ENCODE results near the gene GPANK1. TPM values are rescaled to one million over a fixed set of nuclear protein-coding genes. Genes with fewer than 3 reads are reported as not detected.

The GPANK1 gene
- total RNA-seq, 1 experiment from 2014 or later = 32.2 TPM

- BruUV-seq (replicated peaks) = no TSS peak
- CTCF ChIA-PET = interaction anchor here (0.6 to 2.6 kb wide), 10 partner anchors 9 to 249 kb away, joined by 3 to 14 read pairs (median 4); partner anchors contain the start of genes LY6G5C and MSH5
- no peaks in the 10 kb centered on the region for H3K27me3 Mint-ChIP-seq (ENCODE audit: unreplicated experiment)
- peaks cover 49% of the 10 kb centered on the region for H3K36me3 Mint-ChIP-seq (ENCODE audit: insufficient read depth, unreplicated experiment)
- intact Hi-C loops (cut with micrococcal nuclease; ENCODE audit: unreplicated experiment) = no loop called here
- no peaks in the 10 kb centered on the region for H3K9me3 Mint-ChIP-seq (ENCODE audit: low read depth, unreplicated experiment)
- H3K27ac Mint-ChIP-seq (ENCODE audit: unreplicated experiment) = no peak overlapping the region
- H3K4me1 Mint-ChIP-seq (ENCODE audit: low read depth, unreplicated experiment) = peaks cover 16% of the 10 kb centered on the region
- no peak overlapping the region for H3K4me3 Mint-ChIP-seq (ENCODE audit: low read depth, unreplicated experiment)
- DNase-seq = peak; percentile 27
- TF ChIP-seq CTCF (IDR thresholded peaks at IDR 0.05; ENCODE audit: unreplicated experiment) = no peak
Observed at GRCh38 chr6:31690231-31691077, 25.7 kb upstream of the GPANK1 start.

GRCh38 chr6:31689249-31690110, 24.7 kb upstream of the GPANK1 start:
- Mint-ChIP-seq H3K27ac (ENCODE audit: unreplicated experiment) (no peak overlapping the region), H3K4me3 (ENCODE audit: low read depth, unreplicated experiment) (no peak overlapping the region), H3K4me1 (ENCODE audit: low read depth, unreplicated experiment) (peaks cover 16% of the 10 kb centered on the region), H3K27me3 (ENCODE audit: unreplicated experiment) (no peaks in the 10 kb centered on the region), H3K36me3 (ENCODE audit: insufficient read depth, unreplicated experiment) (peaks cover 46% of the 10 kb centered on the region), H3K9me3 (ENCODE audit: low read depth, unreplicated experiment) (no peaks in the 10 kb centered on the region)
- CTCF ChIA-PET = interaction anchor here (1.0 to 2.6 kb wide), 7 partner anchors 8 to 86 kb away, joined by 3 to 8 read pairs (median 4); partner anchors contain the start of genes LY6G5C and MSH5
- peak; percentile 44 for TF ChIP-seq CTCF (IDR thresholded peaks at IDR 0.05; ENCODE audit: unreplicated experiment)
- DNase-seq = peak; percentile 43
- intact Hi-C loops (cut with micrococcal nuclease; ENCODE audit: unreplicated experiment) = no loop called here
- no TSS peak for BruUV-seq (replicated peaks)

- no peak for DNase-seq
- H3K36me3 Mint-ChIP-seq (ENCODE audit: insufficient read depth, unreplicated experiment) = peaks cover 45% of the 10 kb centered on the region
- no peak for TF ChIP-seq CTCF (IDR thresholded peaks at IDR 0.05; ENCODE audit: unreplicated experiment)
- no peak overlapping the region for H3K27ac Mint-ChIP-seq (ENCODE audit: unreplicated experiment)
- H3K27me3 Mint-ChIP-seq (ENCODE audit: unreplicated experiment) = no peaks in the 10 kb centered on the region
- BruUV-seq (replicated peaks) = no TSS peak
- CTCF ChIA-PET = no interaction called here
- H3K9me3 Mint-ChIP-seq (ENCODE audit: low read depth, unreplicated experiment) = no peaks in the 10 kb centered on the region
- intact Hi-C loops (cut with micrococcal nuclease; ENCODE audit: unreplicated experiment) = no loop called here
- H3K4me3 Mint-ChIP-seq (ENCODE audit: low read depth, unreplicated experiment) = no peak overlapping the region
- H3K4me1 Mint-ChIP-seq (ENCODE audit: low read depth, unreplicated experiment) = peaks cover 22% of the 10 kb centered on the region
Observed at GRCh38 chr6:31687860-31688693, 23.3 kb upstream of the GPANK1 start.

- intact Hi-C loops (cut with micrococcal nuclease; ENCODE audit: unreplicated experiment) = no loop called here
- peaks cover 25% of the 10 kb centered on the region for H3K4me1 Mint-ChIP-seq (ENCODE audit: low read depth, unreplicated experiment)
- H3K36me3 Mint-ChIP-seq (ENCODE audit: insufficient read depth, unreplicated experiment) = peaks cover 44% of the 10 kb centered on the region
- no peaks in the 10 kb centered on the region for H3K9me3 Mint-ChIP-seq (ENCODE audit: low read depth, unreplicated experiment)
- DNase-seq = no peak
- no peak overlapping the region for H3K4me3 Mint-ChIP-seq (ENCODE audit: low read depth, unreplicated experiment)
- no peak overlapping the region for H3K27ac Mint-ChIP-seq (ENCODE audit: unreplicated experiment)
- no peak for TF ChIP-seq CTCF (IDR thresholded peaks at IDR 0.05; ENCODE audit: unreplicated experiment)
- CTCF ChIA-PET = no interaction called here
- H3K27me3 Mint-ChIP-seq (ENCODE audit: unreplicated experiment) = no peaks in the 10 kb centered on the region
- no TSS peak for BruUV-seq (replicated peaks)
Observed at GRCh38 chr6:31687321-31687720, 22.5 kb upstream of the GPANK1 start.
